ENCODE results near the gene POLA1. TPM values are rescaled to one million over a fixed set of nuclear protein-coding genes. Genes with fewer than 3 reads are reported as not detected.
"Not testable (repeated sequence)": the region's sequence is repeated elsewhere in the genome, so short reads cannot be mapped to it uniquely, and the experiment has no call there.

Gene POLA1
- total RNA-seq, 1 donor from 2014 or later, result 38.3 TPM

GRCh38 chrX:24768556-24768955 is 74.8 kb downstream of the POLA1 start:
- intact Hi-C loops (cut with micrococcal nuclease), result no loop called here
- no peak for DNase-seq (ENCODE audit: low spot score)
- Mint-ChIP-seq H3K27ac (no peak overlapping the region), H3K36me3 (ENCODE audit: low read depth) (peaks cover 36% of the 10 kb centered on the region), H3K27me3 (ENCODE audit: insufficient read depth) (no peaks in the 10 kb centered on the region), H3K4me3 (no peak overlapping the region), H3K9me3 (no peaks in the 10 kb centered on the region), H3K4me1 (ENCODE audit: low read depth) (no peaks in the 10 kb centered on the region)

GRCh38 chrX:24774650-24775049 is 80.9 kb downstream of the POLA1 start:
- no peak for DNase-seq (ENCODE audit: low spot score)
- Mint-ChIP-seq H3K4me3 (no peak overlapping the region), H3K27ac (no peak overlapping the region), H3K9me3 (no peaks in the 10 kb centered on the region), H3K4me1 (ENCODE audit: low read depth) (peaks cover 7% of the 10 kb centered on the region), H3K27me3 (ENCODE audit: insufficient read depth) (no peaks in the 10 kb centered on the region), H3K36me3 (ENCODE audit: low read depth) (peaks cover 13% of the 10 kb centered on the region)
- intact Hi-C loops (cut with micrococcal nuclease), result no loop called here

DNA sequence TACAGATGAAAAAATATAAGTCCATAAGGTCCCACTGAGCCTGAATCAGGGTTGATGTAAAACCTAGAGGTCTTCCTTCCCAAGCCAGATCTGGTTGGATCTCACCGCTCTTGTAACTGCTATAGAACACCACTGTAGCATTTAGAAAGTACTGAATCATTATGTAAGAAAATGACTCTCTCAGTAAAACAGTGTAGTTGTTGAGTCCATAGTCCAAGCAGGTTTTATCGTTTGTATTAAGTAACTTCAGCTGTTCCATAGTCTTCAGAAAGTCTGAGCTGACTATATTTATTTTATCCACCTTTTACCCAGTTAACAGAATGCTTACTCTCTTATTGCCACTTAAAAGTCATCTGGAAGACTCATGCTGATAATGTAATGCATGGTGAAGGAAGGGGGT is 82.2 kb downstream of the POLA1 start:
- H3K9me3 Mint-ChIP-seq, result no peaks in the 10 kb centered on the region
- no peak overlapping the region for H3K27ac Mint-ChIP-seq
- H3K4me1 Mint-ChIP-seq (ENCODE audit: low read depth), result peaks cover 7% of the 10 kb centered on the region
- intact Hi-C loops (cut with micrococcal nuclease), result no loop called here
- DNase-seq (ENCODE audit: low spot score), result no peak
- no peak overlapping the region for H3K4me3 Mint-ChIP-seq
- no peaks in the 10 kb centered on the region for H3K27me3 Mint-ChIP-seq (ENCODE audit: insufficient read depth)
- peaks cover 12% of the 10 kb centered on the region for H3K36me3 Mint-ChIP-seq (ENCODE audit: low read depth)

- no peak for DNase-seq (ENCODE audit: low spot score)
- no peaks in the 10 kb centered on the region for H3K27me3 Mint-ChIP-seq (ENCODE audit: insufficient read depth)
- H3K4me3 Mint-ChIP-seq, result no peak overlapping the region
- peaks cover 7% of the 10 kb centered on the region for H3K4me1 Mint-ChIP-seq (ENCODE audit: low read depth)
- H3K36me3 Mint-ChIP-seq (ENCODE audit: low read depth), result peaks cover 9% of the 10 kb centered on the region
- intact Hi-C loops (cut with micrococcal nuclease), result no loop called here
- no peaks in the 10 kb centered on the region for H3K9me3 Mint-ChIP-seq
- H3K27ac Mint-ChIP-seq, result no peak overlapping the region
Measured at GRCh38 chrX:24777660-24778059, 83.9 kb downstream of the POLA1 start.

DNA sequence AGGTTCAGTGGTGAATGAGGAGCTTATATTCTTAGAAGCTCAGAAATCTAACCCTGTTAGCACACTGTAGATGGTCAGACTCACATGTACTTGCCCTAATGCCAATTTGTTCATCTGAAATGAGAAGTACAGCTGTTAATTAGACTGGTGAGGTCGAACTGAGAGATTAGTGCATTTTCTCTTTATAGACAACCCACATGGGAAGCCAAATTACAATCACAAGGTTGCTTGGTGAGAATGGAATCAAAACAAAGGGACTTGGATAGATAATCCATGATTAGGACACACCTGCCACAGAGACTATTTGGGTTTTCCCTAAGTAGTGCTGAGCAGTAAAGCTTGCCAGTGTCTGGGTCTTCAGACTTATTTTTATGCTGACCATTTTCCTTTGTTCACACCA is 88.3 kb downstream of the POLA1 start:
- H3K27ac Mint-ChIP-seq, result no peak overlapping the region
- no peak overlapping the region for H3K4me3 Mint-ChIP-seq
- no peak for DNase-seq (ENCODE audit: low spot score)
- H3K4me1 Mint-ChIP-seq (ENCODE audit: low read depth), result peaks cover 7% of the 10 kb centered on the region
- intact Hi-C loops (cut with micrococcal nuclease), result no loop called here
- H3K36me3 Mint-ChIP-seq (ENCODE audit: low read depth), result peaks cover 10% of the 10 kb centered on the region
- no peaks in the 10 kb centered on the region for H3K27me3 Mint-ChIP-seq (ENCODE audit: insufficient read depth)
- no peaks in the 10 kb centered on the region for H3K9me3 Mint-ChIP-seq

- no peak overlapping the region for H3K4me3 Mint-ChIP-seq
- no peaks in the 10 kb centered on the region for H3K4me1 Mint-ChIP-seq (ENCODE audit: low read depth)
- no peaks in the 10 kb centered on the region for H3K27me3 Mint-ChIP-seq (ENCODE audit: insufficient read depth)
- DNase-seq (ENCODE audit: low spot score), result no peak
- no peak overlapping the region for H3K27ac Mint-ChIP-seq
- no peaks in the 10 kb centered on the region for H3K9me3 Mint-ChIP-seq
- intact Hi-C loops (cut with micrococcal nuclease), result no loop called here
- H3K36me3 Mint-ChIP-seq (ENCODE audit: low read depth), result peaks cover 14% of the 10 kb centered on the region
Measured at GRCh38 chrX:24789047-24789446, 95.3 kb downstream of the POLA1 start.

- H3K9me3 Mint-ChIP-seq, result no peaks in the 10 kb centered on the region
- no peaks in the 10 kb centered on the region for H3K4me1 Mint-ChIP-seq (ENCODE audit: low read depth)
- intact Hi-C loops (cut with micrococcal nuclease), result no loop called here
- no peak overlapping the region for H3K27ac Mint-ChIP-seq
- peaks cover 16% of the 10 kb centered on the region for H3K36me3 Mint-ChIP-seq (ENCODE audit: low read depth)
- H3K4me3 Mint-ChIP-seq, result no peak overlapping the region
- DNase-seq (ENCODE audit: low spot score), result no peak
- no peaks in the 10 kb centered on the region for H3K27me3 Mint-ChIP-seq (ENCODE audit: insufficient read depth)
Measured at GRCh38 chrX:24790166-24790565, 96.4 kb downstream of the POLA1 start.

DNA sequence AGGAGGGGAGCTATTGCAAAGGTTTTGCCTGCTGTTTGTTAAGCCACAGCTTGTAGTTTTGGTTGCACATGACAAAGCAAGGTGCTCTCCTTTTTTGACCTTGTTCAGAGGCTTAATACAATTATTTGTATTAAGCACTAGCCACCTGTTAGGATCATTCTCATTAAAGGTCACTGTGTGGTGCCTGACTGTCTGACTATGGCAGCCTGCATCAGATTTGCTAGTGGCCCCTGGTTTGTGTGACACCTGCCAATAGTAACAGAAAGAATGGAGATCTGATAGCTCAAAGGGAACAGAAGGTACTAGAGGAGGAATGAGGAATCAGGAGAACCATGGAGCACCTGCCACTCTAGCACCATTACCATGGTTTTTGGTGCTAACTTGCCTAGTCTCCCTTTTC is 102.5 kb downstream of the POLA1 start:
- H3K27me3 Mint-ChIP-seq (ENCODE audit: insufficient read depth), result no peaks in the 10 kb centered on the region
- no peak overlapping the region for H3K27ac Mint-ChIP-seq
- H3K36me3 Mint-ChIP-seq (ENCODE audit: low read depth), result peaks cover 13% of the 10 kb centered on the region
- no peak for DNase-seq (ENCODE audit: low spot score)
- H3K4me1 Mint-ChIP-seq (ENCODE audit: low read depth), result no peaks in the 10 kb centered on the region
- intact Hi-C loops (cut with micrococcal nuclease), result no loop called here
- H3K4me3 Mint-ChIP-seq, result no peak overlapping the region
- H3K9me3 Mint-ChIP-seq, result no peaks in the 10 kb centered on the region

DNA sequence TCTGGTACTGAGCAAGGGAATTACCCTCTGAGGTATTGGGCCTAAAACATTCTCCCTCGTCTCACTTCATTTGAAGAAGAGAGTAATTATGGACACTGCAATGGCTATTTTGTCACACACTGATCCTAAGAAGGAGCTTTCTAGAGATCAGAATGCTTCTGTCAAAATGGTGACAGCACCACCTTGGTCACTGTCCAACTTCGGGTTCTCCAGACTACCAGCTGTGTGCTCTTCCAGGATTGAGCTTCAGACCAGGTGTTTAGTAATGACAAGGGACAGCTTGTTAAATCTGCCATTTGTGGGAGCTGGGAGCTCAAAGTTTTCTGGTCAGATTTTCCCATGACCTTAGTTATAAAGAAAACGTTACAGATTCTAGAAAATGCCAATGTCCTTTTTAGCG is 105.4 kb downstream of the POLA1 start:
- intact Hi-C loops (cut with micrococcal nuclease), result no loop called here
- Mint-ChIP-seq H3K36me3 (ENCODE audit: low read depth) (peaks cover 13% of the 10 kb centered on the region), H3K27ac (no peak overlapping the region), H3K4me3 (no peak overlapping the region), H3K9me3 (no peaks in the 10 kb centered on the region), H3K4me1 (ENCODE audit: low read depth) (no peaks in the 10 kb centered on the region), H3K27me3 (ENCODE audit: insufficient read depth) (no peaks in the 10 kb centered on the region)
- DNase-seq (ENCODE audit: low spot score), result no peak

DNA sequence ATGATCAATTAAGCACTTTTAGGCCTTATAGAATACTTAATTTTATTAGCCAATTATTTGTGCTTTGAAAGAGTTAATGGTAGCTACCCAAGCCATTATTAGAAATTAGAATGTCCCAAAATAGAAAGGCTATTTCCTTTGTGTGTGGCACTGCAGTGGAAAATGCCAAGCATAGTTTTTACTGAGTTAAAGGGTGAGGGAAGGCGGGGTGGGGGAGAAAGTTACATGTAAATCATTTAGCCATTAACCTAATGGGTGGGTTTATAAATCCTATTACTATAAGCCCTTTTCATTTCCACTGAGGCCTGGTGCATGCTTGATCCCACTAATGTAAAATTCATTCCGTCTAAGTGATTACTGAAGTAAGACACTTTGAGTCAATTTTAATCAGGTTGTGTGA is 105.8 kb downstream of the POLA1 start:
- H3K9me3 Mint-ChIP-seq, result no peaks in the 10 kb centered on the region
- intact Hi-C loops (cut with micrococcal nuclease), result no loop called here
- H3K4me3 Mint-ChIP-seq, result no peak overlapping the region
- no peaks in the 10 kb centered on the region for H3K27me3 Mint-ChIP-seq (ENCODE audit: insufficient read depth)
- H3K36me3 Mint-ChIP-seq (ENCODE audit: low read depth), result peaks cover 11% of the 10 kb centered on the region
- H3K27ac Mint-ChIP-seq, result no peak overlapping the region
- DNase-seq (ENCODE audit: low spot score), result no peak
- no peaks in the 10 kb centered on the region for H3K4me1 Mint-ChIP-seq (ENCODE audit: low read depth)

GRCh38 chrX:24805201-24805600 is 111.5 kb downstream of the POLA1 start:
- Mint-ChIP-seq H3K9me3 (no peaks in the 10 kb centered on the region), H3K4me1 (ENCODE audit: low read depth) (peaks cover 4% of the 10 kb centered on the region), H3K27me3 (ENCODE audit: insufficient read depth) (no peaks in the 10 kb centered on the region), H3K27ac (no peak overlapping the region), H3K36me3 (ENCODE audit: low read depth) (peaks cover 8% of the 10 kb centered on the region), H3K4me3 (no peak overlapping the region)
- intact Hi-C loops (cut with micrococcal nuclease), result no loop called here
- DNase-seq (ENCODE audit: low spot score), result no peak

DNA sequence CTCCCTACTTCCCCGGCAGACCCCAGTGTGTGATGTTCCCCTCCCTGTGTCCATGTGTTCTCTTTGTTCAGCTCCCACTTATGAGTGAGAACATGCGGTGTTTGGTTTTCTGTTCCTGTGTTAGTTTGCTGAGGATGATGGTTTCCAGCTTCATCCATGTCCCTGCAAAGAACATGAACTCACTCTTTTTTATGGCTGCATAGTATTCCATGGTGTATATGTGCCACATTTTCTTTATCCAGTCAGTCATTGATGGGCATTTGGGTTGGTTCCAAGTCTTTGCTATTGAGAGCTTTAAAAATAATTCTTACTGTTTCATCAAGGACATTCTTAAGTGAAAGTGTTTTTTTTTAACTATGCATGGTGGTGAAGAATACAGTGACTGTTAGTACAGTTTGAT is 126.1 kb downstream of the POLA1 start:
- not testable (repeated sequence) for H3K4me1 Mint-ChIP-seq (ENCODE audit: low read depth); H3K4me3 Mint-ChIP-seq

GRCh38 chrX:24828147-24828546 is 134.4 kb downstream of the POLA1 start:
- H3K27ac Mint-ChIP-seq, result no peak overlapping the region
- no peak overlapping the region for H3K4me3 Mint-ChIP-seq
- peaks cover 19% of the 10 kb centered on the region for H3K36me3 Mint-ChIP-seq (ENCODE audit: low read depth)
- no peak for DNase-seq (ENCODE audit: low spot score)
- H3K27me3 Mint-ChIP-seq (ENCODE audit: insufficient read depth), result no peaks in the 10 kb centered on the region
- intact Hi-C loops (cut with micrococcal nuclease), result no loop called here
- H3K9me3 Mint-ChIP-seq, result no peaks in the 10 kb centered on the region
- no peaks in the 10 kb centered on the region for H3K4me1 Mint-ChIP-seq (ENCODE audit: low read depth)

More for the DNA sequence above, 126.1 kb downstream of the POLA1 start:
- H3K9me3 Mint-ChIP-seq; DNase-seq (ENCODE audit: low spot score); H3K27me3 Mint-ChIP-seq (ENCODE audit: insufficient read depth); H3K27ac Mint-ChIP-seq; intact Hi-C loops (cut with micrococcal nuclease): not testable (repeated sequence)
- H3K36me3 Mint-ChIP-seq (ENCODE audit: low read depth), result peaks cover 20% of the 10 kb centered on the region

GRCh38 chrX:24828600-24828999 is 134.9 kb downstream of the POLA1 start:
- no peak for DNase-seq (ENCODE audit: low spot score)
- no peak overlapping the region for H3K4me3 Mint-ChIP-seq
- intact Hi-C loops (cut with micrococcal nuclease), result no loop called here
- no peaks in the 10 kb centered on the region for H3K27me3 Mint-ChIP-seq (ENCODE audit: insufficient read depth)
- H3K4me1 Mint-ChIP-seq (ENCODE audit: low read depth), result no peaks in the 10 kb centered on the region
- H3K27ac Mint-ChIP-seq, result no peak overlapping the region
- no peaks in the 10 kb centered on the region for H3K9me3 Mint-ChIP-seq
- peaks cover 19% of the 10 kb centered on the region for H3K36me3 Mint-ChIP-seq (ENCODE audit: low read depth)

Data from activated T-helper 1 cell treated with anti-CD3 and anti-CD28 coated beads, Interleukin-12 subunit alpha, Interleukin-12 subunit beta, Interleukin-2, Interleukin-4 antibody, amounts not matched to agents 30 ng/mL and 10 ng/mL and 1 ng/mL, durations not matched to agents 14 hours and 24 hours and 36 hours (primary cell).